D721Med (cell line): ENCODE results near the gene TMEM45A.

Source experiments
- DNase-seq: peaks from one replicate; pipeline ENCODE4 v3.0.0; 2011; ENCODE audit warnings: low spot score; ENCODE audit not compliant: insufficient read length
- FAIRE-seq: peaks from 2 replicates; lab custom pipeline; 2011; peaks lifted over from hg19 to GRCh38; lab: Jason Lieb, UNC
- TF ChIP-seq, protein P1 (sequence below): IDR thresholded peaks from 2 replicates; pipeline ENCODE4 v1.5.1; 2012; ENCODE audit warnings: mild to moderate bottlenecking, control low read depth; ENCODE audit not compliant: insufficient read depth; ENCODE audit errors: missing control alignments

Gene TMEM45A

DNA sequence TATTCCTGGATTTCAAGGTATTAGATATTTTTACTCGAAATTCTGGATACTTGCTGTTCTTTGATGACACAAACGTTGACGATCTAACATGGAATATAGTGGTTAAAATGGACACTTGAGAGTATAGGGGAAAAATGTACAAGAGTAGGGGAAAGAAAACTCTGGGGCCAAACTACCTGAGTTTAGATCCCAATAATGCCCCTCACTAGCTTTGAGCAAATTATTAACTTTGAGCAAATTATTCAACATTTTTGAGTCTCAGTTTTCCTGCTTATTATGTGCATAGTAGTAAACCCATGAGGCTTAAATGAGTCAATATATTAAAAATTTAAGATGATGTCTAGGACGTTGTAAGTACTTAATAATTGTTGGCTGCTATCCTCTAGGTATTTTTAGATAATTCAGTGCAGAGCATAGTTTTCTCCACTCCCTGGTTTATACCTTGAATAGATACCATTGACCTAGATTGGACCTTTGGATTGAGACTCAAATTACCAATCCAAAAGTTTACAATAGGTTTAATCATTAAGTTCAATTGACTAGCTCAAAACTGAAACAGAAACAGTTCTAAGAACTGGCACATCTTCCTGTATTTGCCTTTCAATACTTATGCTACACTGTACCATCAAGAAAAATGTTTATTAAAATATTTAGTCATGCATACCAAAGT, 121.4 kb downstream of the TMEM45A start:
- TF ChIP-seq, protein P1, sequence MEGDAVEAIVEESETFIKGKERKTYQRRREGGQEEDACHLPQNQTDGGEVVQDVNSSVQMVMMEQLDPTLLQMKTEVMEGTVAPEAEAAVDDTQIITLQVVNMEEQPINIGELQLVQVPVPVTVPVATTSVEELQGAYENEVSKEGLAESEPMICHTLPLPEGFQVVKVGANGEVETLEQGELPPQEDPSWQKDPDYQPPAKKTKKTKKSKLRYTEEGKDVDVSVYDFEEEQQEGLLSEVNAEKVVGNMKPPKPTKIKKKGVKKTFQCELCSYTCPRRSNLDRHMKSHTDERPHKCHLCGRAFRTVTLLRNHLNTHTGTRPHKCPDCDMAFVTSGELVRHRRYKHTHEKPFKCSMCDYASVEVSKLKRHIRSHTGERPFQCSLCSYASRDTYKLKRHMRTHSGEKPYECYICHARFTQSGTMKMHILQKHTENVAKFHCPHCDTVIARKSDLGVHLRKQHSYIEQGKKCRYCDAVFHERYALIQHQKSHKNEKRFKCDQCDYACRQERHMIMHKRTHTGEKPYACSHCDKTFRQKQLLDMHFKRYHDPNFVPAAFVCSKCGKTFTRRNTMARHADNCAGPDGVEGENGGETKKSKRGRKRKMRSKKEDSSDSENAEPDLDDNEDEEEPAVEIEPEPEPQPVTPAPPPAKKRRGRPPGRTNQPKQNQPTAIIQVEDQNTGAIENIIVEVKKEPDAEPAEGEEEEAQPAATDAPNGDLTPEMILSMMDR = no peak
- FAIRE-seq = no peak
- no peak for DNase-seq

DNA sequence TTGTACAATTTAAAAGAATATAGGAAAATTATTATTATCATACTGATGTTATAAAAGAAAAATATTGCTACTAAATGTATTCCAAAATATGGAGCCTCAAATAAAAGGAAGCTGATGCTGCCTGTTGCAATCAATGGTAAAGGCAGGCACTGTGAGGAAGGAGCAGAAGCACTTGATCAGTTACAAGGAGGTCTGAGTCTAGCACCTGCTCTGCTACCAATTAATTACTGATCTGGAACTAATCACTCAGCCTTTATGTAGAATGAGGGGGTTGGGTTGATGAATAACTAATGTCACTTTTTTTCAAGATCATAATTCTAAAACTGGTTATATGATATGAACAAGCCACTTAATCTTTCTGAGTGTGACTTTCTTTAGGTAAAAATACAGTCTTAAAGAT, 122.5 kb downstream of the TMEM45A start:
- no peak for DNase-seq
- no peak for FAIRE-seq
- TF ChIP-seq, protein P1 = no peak

DNA sequence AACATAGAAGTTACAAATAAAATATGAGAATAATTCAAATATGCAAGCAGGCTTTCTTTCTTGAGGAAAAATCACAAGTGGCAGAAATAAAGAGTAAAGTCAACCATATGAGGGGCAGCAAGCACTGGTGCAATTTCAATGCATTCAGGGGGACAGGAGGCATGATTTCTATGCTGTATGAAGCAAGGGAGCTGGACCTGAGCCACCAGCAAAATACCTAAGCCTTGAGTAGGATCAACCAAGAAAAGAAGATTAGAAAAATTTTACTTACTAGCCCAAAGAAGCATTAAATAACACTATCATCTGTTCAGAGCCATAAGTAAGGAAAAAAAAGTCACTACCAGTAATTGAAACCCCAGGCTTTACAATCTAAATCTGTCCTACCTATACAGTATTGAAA, 123.3 kb downstream of the TMEM45A start:
- TF ChIP-seq, protein P1 = no peak
- DNase-seq (no peak), FAIRE-seq (no peak)

DNA sequence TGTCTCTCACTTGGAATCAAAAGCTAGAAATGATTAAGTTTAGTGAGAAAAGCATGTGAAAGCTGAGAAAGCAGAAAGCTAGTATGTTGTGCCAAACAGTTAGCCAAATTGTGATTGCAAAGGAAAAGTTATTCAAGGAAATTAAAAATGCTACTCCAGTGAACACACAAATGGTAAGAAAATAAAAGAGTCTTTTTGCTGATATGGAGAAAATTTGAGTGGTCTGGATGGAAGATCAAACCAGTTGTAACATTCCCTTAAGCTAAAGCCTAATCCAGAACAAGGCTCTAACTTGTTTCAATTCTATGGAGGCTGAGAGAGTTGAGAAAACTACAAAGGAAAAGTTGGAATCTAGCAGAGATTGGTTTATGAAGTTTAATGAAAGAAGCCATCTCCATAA, 128.8 kb downstream of the TMEM45A start:
- DNase-seq = no peak
- TF ChIP-seq, protein P1 = no peak
- no peak for FAIRE-seq
